ENCODE results near the gene IL23R.

The IL23R gene

GRCh38 chr1:67304023-67304422 lies 137.8 kb downstream of the IL23R start:
- TF ChIP-seq CTCF (conservative IDR thresholded peaks at IDR 0.05), result no peak
- no peak overlapping the region for H3K27ac ChIP-seq

DNA sequence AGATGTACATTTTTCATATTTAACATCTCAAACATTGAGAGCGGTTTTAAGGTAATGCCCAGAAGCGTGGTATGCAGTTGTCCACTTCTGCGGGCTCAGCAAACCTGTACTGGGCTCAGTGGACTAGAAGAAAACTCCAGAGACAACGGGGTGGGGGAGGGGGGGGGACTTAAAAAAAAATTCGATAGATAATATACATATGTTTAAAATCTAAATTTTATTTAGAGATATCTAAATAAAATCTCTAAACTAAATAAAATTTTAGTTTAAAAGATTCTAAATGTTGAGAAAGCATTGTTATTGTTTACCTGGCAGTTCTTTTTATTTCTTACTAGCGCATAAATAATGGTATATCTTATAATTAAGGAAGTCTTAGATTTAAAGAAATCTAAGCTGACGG lies 140.3 kb downstream of the IL23R start:
- H3K27ac ChIP-seq, result no peak overlapping the region
- no peak for TF ChIP-seq CTCF (conservative IDR thresholded peaks at IDR 0.05)

- TF ChIP-seq CTCF (conservative IDR thresholded peaks at IDR 0.05), result no peak
- H3K27ac ChIP-seq, result no peak within 1 kb of the TSS
Observed at GRCh38 chr1:67307251-67308060, 141.2 kb downstream of the IL23R start, which contains the start of gene IL12RB2. TSS of gene IL12RB2 (plus strand) at chr1:67307873. CDS start at chr1:67320369, 12,496 bp downstream.

GRCh38 chr1:67308136-67308535 lies 141.9 kb downstream of the IL23R start:
- TF ChIP-seq CTCF (conservative IDR thresholded peaks at IDR 0.05), result no peak

More at GRCh38 chr1:67308136-67308535, 141.9 kb downstream of the IL23R start:
- no peak overlapping the region for H3K27ac ChIP-seq
